CD1c-positive myeloid dendritic cell (primary cell): ENCODE results near the gene TMEM266.

Experiments
- DNase-seq: peaks from one replicate; pipeline ENCODE4 v3.0.0-alpha.2; 2016; ENCODE audit errors: extremely low spot score

TMEM266 gene

GRCh38 chr15:76201536-76202255 is 141.9 kb downstream of the TMEM266 start:
- DNase-seq: no peak

- DNase-seq: no peak
Observed at GRCh38 chr15:76203346-76204108, 143.7 kb downstream of the TMEM266 start.

GRCh38 chr15:76204109-76204845 is 144.5 kb downstream of the TMEM266 start:
- no peak for DNase-seq

- no peak for DNase-seq
Observed at GRCh38 chr15:76204916-76205460, 145.2 kb downstream of the TMEM266 start.

GRCh38 chr15:76206325-76206976 is 146.7 kb downstream of the TMEM266 start:
- DNase-seq: no peak

GRCh38 chr15:76208084-76208785 is 148.4 kb downstream of the TMEM266 start:
- no peak for DNase-seq

- DNase-seq: no peak
Observed at GRCh38 chr15:76208786-76209424, 149.1 kb downstream of the TMEM266 start.

- DNase-seq: no peak
Observed at GRCh38 chr15:76209523-76209922, 149.7 kb downstream of the TMEM266 start.

GRCh38 chr15:76209942-76210341 is 150.2 kb downstream of the TMEM266 start:
- DNase-seq: no peak

GRCh38 chr15:76215634-76216033 is 155.8 kb downstream of the TMEM266 start:
- DNase-seq: no peak

GRCh38 chr15:76217029-76217881 is 157.5 kb downstream of the TMEM266 start:
- DNase-seq: no peak

GRCh38 chr15:76217882-76218217 is 158.1 kb downstream of the TMEM266 start:
- no peak for DNase-seq

- DNase-seq: no peak
Observed at GRCh38 chr15:76221085-76221767, 161.4 kb downstream of the TMEM266 start.

- DNase-seq: no peak
Observed at GRCh38 chr15:76222159-76222558, 162.4 kb downstream of the TMEM266 start.

- DNase-seq: no peak
Observed at GRCh38 chr15:76223521-76223920, 163.7 kb downstream of the TMEM266 start.

GRCh38 chr15:76229266-76229665 is 169.5 kb downstream of the TMEM266 start:
- no peak for DNase-seq

- no peak for DNase-seq
Observed at GRCh38 chr15:76233921-76234320, 174.1 kb downstream of the TMEM266 start.

GRCh38 chr15:76234337-76234889 is 174.6 kb downstream of the TMEM266 start:
- DNase-seq: no peak
